HG02970 (cell line): Measurements from ENCODE around the gene RCCD1.
"Not testable (repeated sequence)": the region's sequence is repeated elsewhere in the genome, so short reads cannot be mapped to it uniquely, and the experiment has no call there.

Source experiments
- ATAC-seq: cut with Tn5 transposase; IDR thresholded peaks from one replicate; pipeline ENCODE4 v1.9.1; 2021; ENCODE audit warnings: mild to moderate bottlenecking, moderate library complexity, moderate number of reproducible peaks; ENCODE audit not compliant: unreplicated experiment, low FRiP score

The RCCD1 gene

DNA sequence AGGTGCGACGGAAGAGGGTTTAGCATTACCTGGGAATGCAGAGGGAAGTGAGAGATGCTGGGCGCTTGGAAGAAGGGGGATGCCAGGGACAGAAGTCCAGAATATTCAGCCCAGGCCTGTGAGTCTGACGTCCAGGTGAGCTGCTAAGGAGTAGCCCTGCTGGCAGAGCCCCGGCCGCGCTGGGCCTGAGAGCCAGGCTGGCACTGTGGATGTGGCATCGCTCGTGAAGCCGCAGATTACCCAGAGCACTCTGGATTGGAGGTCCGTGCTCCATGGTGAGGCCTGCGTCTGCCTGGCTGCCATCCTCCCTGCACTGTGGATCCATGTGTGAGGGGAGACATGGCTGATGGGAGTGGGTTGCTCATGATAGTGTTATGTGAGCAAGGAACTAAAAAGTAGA lies 37.1 kb upstream of the RCCD1 start:
- ATAC-seq = no peak

DNA sequence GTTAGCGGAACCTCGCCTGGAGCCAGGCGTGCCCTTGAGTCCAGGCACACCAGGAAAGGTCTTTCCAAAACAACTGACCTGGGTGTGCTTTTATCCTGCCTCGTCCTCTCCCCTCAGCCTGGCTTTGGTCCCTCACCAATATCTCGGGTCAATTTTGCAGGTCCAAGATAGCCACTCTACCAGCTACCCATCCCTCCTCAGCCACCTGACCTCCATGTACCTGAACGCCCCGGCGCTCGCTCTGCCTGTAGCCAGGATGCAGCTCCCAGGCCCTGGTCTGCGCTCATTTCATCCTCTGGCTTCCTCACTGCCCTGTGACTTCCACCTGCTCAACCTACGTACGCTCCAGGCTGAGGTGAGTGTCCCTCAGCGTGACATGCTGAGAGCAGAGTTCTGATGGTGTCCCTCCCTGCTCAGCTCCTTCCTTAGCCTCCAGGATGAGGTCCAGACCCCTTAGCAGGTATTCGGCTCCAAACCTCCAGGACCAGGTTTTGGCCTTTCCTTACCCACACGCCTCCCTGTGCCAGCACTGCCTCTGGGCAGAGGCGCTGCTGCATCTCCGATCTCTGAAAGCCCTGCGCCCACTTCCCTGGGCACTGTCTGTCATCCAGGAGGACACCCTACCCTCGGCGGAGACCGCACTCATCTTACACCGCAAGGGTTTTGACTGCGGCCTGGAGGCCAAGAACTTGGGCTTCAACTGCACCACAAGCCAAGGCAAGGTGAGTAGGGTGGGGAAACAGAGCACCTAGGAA lies 36.5 kb upstream of the RCCD1 start:
- no peak for ATAC-seq

DNA sequence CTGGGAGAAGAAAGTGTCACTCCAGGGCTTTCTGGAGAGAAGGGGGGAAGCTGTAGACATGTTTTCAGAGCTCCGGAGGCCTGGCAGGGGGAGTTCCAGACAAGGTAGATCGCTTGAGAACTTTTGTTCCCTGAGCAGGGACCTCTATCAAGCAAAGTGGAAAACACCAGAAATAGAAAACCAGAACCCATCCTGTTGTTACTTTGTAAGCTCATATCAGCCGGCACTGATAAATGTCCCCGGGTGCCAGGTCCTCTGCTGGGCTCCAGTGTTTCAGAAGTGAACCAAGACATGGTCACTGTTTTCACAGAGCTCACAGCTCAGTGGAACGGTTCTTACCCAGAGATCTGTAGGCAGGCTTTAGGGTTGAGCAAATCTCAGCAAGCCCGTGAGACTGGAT lies 35.8 kb upstream of the RCCD1 start:
- no peak for ATAC-seq

DNA sequence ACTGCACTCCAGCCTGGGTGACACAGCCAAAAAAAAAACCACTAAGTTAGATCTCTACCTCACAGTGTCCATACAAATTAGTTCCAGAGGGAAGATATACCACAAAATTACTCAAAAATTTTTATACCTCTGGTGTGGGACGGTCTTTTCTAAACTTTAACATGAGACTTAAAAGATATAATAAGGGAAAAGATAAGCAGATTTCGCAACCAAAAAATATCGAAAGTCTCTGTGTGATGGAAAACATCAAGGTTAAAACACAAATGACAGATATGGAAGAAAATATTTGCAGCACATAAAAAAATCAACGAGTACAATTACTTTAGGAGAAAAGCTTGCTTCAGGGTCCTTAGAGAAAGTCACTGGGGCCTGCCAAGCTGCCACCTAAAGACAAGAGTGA lies 32.8 kb upstream of the RCCD1 start:
- no peak for ATAC-seq

DNA sequence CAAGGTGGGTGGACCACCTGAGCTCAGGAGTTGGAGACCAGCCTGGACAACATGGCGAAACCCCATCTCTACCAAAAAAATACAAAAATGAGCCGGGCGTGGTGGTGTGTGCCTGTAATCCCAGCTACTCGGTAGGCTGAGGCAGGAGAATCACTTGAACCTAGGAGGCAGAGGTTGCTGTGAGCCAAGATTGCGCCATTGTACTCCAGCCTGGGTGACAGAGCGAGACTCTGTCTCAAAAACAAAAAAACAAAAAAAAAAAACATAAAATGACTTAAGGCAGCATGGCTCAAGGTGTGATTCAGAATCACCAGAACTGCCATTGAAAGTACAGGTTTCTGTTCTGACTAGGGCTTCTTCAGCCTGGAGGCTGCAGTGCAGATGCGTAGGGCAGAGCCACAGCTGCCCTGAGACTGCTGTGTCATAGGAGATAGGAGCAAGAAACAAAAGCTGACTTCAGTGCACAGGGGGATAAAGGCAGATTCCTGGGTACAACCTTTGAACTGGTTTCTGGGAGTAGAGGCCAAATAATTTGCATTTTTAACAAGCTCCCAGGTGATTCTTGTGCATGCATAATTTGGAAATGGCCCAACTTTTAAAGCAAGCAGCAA lies 31.9 kb upstream of the RCCD1 start:
- ATAC-seq = peak; percentile 57

DNA sequence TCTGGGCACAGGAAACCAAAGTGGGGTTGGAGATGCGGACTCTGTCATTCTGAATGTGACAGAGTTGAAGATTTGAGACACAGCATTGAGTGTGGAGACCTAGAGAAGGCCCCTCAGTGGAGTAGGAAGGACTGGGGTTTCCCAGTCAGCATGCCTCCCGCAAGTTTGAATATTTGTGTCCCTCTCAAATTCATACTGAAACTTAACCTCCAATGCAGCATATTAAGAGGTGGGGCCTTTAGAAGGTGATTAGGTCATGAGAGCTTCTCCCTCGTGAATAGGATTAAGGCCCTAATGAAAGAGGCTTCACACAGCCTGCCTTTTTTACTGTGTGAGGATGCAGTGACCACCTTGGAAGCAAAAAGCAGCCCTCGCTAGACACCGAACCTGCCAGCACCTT lies 30.3 kb upstream of the RCCD1 start:
- no peak for ATAC-seq

DNA sequence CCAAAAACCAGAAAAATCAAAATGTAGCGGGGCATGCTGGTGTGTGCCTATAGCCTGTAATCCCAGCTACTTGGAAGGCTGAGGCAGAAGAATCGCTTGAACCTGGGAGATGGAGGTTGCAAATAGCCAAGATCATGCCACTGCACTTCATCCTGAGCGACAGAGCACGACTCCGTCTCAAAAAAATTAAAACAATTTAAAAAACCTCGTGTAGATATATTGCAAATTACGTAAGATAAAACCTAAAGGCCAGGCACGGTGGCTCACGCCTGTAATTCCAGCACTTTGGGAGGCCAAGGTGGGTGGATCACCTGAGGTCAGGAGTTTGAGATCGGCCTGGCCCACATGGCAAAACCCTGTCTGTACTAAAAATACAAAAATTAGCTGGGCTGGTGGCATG lies 27.9 kb upstream of the RCCD1 start:
- ATAC-seq = not testable (repeated sequence)

DNA sequence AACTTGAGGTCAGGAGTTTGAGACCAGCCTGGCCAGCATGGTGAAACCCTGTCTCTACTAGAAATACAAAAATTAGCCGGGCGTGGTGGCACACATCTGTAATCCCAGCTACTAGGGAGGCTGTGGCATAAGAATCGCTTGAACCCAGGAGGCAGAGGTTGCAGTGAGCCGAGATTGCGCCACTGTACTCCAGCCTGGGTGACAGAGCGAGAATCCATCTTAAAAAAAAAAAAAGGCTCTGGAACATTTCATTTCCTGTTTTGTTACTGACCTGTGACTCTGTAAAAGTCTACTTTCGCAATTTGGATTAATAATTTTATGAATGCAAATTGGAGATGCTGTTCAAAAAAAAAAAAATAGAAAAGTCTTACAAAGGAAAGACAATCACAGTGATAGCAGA lies 26.6 kb upstream of the RCCD1 start:
- ATAC-seq = not testable (repeated sequence)

DNA sequence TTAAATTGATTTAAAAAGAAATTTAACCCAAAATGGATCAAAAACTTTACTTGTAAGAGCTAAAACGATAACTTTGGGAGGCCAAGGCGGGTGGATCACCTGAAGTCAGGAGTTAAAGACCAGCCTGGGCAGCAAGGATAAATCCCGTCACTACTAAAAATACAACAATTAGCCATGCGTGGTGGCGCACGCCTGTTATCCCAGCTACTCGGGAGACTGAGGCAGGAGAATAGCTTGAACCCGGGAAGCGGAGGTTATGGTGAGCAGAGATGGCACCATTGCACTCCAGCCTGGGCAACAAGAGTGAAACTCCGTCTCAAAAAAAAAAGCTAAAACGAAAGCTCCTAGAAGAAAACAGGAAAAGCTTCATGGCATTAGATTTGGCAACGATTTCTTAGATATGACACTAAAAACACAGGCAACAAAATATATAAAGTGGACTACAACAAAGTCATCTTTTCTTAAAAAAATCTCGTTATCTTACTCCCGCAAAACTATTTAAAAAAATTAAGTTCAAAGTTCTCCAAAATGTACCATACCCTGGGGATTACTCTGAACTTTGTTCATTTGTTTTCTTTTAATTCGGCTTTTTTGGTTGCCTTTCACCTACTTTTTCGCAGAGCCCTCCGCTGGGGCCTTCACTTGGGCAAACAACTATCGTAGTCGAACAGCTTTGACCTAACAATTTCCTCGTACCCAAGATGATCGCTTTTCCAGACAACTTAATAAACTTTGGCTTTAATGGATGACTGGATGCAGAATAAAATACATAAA lies 25.3 kb upstream of the RCCD1 start:
- no peak for ATAC-seq

DNA sequence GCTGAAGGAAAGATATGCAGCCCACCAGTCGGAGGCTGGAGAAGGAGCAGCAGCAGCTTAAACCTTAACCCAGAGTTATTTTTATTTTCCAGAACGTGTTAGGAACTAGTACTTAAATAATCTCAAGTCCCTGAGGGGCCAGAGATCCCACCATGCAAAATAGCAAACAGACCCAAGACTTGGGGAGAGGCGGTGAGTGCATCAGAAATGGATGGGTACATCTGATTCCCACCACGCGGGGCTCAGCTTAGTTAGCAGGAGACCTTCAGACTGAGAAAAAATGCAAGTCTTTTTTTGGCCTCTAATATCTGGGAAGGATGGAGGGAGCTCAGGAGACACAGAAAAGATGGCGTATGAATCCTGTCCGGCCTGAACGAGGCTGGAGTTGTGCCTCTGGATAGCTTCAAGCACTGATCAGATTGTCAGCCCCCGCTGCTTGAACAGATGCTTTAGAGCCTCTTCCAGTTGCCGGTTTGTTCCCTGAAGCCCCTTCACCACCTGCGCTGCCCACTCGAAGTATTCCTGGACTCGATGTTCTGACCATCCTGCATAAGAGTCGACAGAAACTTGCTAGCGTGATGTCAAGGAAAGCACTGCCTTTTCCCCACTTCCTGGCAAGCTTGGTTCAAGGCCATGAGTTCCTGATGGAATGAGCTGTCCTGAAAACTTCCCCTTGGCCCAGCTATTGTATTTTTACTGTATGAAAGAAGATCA lies 23.7 kb upstream of the RCCD1 start:
- ATAC-seq = no peak

DNA sequence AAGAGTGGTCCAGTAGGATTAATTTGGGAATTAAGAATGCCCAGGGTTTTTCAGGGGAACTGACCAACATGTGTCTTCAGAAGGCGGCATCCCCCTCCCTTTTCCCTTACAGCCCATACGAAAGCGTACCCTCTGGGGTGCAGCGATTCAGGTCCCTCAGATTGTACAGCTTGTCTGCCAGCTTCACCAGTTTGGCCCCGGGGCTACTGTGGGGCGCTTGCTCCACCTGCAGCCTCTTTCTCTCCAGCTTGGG lies 23.2 kb upstream of the RCCD1 start:
- no peak for ATAC-seq

DNA sequence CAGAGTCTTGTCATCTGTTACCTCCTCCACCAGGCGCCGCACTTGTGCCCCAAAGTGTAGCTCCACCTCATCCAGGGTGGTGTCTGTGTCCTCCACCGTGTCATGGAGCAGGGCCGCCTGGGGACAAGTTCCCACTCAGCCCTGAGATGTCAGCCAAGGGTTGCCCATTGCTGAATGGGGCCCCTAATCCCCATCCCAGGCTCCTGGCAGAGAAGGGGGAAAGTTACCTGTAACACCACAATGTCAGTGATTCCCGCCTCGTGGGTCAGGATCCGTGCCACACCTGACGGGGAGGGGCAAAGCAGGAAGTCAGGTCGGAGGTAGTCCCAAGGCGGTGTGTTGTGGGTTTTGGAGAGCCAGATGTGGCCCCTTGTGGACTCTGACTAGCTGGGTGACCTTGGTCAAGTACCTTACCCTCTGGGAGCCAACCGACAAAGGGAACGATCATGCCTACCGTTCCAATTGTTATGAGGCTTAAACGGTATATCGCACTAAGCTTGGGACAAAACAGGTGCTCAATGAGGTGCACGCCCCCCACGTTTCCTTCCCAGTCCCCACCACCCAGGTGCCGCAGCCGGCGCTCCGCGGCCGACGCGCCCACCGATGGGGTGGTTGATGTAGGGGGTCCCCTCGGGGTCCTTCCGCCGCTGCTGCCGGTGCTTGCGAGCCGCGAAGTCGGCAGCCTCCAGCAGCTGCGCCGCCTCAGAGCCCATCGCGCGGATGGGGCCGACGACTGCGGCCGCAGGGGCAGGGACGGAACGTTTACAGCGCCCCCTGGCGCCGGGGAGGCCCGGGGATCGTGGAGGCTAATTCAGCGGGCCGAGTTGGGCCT lies 22.6 kb upstream of the RCCD1 start, which contains the start of gene HDDC3:
Gene HDDC3 (minus strand): TSS at position 722 of the 832 bp plus-strand sequence. CDS start 9 bp downstream, at position 713.
- ATAC-seq = peak; percentile 36

DNA sequence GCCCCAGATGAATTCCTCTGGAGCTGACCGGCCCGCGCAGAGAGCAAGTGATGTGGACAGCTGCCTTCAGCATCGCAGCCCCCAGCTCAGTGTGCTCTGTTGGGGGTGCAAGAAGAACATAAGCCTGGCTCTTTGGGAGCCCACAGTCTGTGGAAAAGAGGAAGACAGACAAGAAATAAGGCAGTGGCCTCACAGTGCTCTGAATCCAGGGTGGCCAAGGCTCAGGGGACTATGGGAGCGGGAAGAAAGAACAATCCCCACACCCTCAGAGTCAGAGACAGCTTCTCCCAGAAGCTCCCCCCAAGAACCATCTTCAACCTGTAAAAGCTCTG lies 22.1 kb upstream of the RCCD1 start:
- ATAC-seq = no peak

DNA sequence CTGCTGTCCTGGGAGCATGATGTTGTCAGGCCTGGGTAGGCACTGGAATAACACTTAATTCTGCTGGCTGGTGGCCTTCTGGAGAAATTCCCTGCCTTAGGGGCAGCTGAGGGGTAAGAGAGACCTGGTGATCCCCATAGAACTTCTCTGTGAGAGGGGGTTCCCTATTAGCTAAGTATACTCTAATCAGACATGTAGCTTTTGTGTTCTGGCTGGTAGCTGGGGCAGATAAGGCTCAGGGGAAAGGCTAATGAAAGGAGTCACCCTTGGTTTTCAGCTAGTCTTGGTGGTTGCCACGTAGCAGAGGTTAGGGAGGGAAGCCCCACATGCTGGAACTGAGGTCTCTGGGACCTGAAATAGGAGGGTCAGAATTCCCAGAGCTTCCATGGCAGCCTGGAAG lies 21.4 kb upstream of the RCCD1 start:
- ATAC-seq = no peak

DNA sequence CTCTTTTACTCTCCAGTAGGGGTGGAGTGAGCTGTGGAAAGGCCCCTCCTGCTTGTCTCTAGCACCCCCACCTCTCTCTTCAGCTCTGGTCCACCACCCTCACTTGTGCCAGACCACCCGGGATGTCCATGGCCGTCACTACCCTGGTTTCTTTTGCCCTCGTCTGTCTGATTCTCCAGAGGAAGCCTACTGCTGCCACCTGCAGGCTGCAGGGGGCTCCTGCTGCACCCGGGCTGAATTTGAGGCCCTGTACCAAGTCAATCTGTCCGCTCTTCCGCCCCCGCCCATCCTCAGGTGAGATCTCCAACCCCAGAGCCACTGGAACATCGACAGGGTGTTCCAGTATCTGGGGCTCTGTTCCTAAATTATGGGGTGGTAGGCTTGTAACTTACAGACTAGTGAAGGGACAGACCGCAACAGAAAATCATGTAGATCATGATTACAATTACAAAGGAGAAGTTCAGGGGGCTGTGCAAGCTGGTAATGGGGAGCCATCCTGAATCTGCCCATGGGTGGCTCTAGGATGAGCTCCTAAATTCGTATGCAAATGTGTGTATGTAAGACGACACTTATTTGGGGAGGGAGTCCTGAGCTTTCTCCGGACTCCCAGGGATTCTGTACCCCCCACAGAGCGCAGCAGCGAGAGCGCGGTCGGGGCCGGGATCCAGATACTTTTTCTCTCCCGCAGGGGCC lies 20.3 kb upstream of the RCCD1 start:
- no peak for ATAC-seq

DNA sequence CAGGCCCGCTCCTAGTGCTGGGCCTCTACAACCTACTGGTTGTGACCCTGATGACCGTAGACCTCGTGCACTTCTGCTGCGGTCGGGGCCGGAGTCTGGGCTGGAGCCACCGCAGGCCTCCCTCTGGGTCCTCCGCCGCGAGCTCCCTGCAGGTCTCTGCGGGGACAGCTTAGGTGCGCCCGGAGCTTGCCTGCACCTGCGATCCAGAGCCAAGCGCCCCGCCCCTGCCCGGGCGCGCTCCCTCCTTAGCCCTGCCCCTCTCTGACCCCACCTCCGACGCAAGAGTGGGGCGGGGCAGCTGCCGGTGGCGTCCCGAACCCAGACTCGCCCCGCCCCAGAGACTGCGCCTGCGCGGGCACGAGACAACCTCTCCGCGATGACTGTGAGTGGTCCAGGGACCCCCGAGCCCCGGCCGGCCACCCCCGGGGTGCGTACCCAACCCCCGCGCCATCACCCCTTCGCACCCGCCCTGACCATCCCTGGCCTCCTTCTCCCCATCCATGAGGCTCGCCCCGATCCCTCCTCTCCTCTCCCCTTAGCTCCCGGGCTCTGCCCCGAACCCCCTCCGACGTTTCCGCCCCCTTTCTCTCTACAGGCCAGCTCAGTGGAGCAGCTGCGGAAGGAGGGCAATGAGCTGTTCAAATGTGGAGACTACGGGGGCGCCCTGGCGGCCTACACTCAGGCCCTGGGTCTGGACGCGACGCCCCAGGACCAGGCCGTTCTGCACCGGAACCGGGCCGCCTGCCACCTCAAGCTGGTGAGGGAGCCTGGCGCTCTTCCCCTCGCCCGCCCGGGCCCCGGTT lies 19.5 kb upstream of the RCCD1 start, which contains the start of gene UNC45A:
Gene UNC45A (plus strand): TSS at position 337 of the 803 bp plus-strand sequence. CDS start 40 bp downstream, at position 377.
- peak; percentile 67 for ATAC-seq

DNA sequence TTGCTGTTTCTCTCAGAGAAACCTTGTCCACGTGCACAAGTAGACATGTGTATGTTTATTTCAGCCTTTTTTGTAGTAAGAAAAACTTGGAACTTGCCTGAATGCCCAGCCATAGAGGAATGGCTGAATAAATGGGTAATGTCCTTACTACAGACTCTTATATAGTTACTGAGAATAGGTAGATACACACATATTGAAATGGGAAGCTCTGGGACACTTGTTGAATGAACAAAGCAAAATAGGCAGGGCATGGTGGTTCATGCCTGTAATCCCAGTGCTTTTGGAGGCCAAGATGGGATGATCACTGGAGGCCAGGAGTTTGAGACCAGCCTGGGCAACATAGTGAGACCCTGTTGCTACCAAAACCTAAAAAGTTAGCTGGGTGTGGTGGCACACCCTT lies 17.9 kb upstream of the RCCD1 start:
- no peak for ATAC-seq

DNA sequence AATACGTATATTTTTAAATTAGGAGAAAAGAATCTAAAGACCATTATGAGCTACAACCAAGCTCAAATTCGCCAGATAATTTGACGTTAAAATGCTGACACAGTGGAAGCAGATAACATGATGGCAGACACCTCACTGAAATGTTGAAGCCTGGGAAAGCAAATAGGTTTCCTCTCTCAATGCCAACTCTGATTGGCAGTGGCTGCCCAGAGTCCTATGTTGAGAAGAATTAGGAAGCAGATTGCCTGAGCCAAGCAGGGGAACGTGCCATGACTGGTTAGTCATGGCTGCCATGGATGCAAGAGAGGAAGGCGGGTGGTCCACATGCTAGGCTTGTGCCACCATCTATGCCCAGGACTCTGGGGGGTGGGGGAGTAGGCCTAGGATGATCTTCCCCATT lies 16.4 kb upstream of the RCCD1 start:
- no peak for ATAC-seq

DNA sequence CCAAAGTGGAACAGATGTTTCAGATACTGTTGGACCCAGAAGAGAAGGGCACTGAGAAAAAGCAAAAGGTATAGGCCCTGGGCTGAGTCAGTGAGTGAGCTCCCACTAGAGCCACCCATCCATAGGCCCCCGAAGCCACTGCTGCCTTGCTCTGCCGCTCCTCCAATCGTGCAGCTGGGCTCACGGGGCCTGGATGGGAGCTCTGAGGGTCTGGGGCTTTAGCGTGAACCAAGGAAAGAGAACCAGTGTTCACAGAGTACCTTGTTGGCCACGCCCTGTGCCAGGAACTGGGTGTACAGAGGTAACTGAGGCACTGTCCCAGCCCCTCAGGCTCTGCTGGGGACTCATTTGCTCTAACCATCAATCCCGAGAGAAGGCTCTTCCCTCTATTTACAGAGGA lies 14.9 kb upstream of the RCCD1 start:
- ATAC-seq = no peak
